Left ventricle myocardium inferior (tissue), 1 donor: ENCODE measurements around the gene FEZF1. TPM values are rescaled to one million over a fixed set of nuclear protein-coding genes. Genes with fewer than 3 reads are reported as not detected.

Source experiments
- DNase-seq: peaks from one replicate; pipeline ENCODE4 v3.0.0-alpha.2; 2020
- H3K27ac ChIP-seq: fragments of 200-600 bp; replicated peaks from 2 replicates; pipeline ENCODE4 v1.8.0; 2021
- H3K27me3 ChIP-seq: fragments of 200-600 bp; 2 replicates; pipeline ENCODE4 v1.8.0; 2021; ENCODE audit warnings: low read depth
- H3K36me3 ChIP-seq: fragments of 200-600 bp; 2 replicates; pipeline ENCODE4 v1.8.0; 2021
- H3K4me1 ChIP-seq: fragments of 200-600 bp; 2 replicates; pipeline ENCODE4 v1.8.0; 2021
- H3K4me3 ChIP-seq: fragments of 200-600 bp; 2 replicates; pipeline ENCODE4 v1.8.0; 2021; ENCODE audit warnings: mild to moderate bottlenecking, moderate library complexity
- H3K9me3 ChIP-seq: fragments of 200-600 bp; replicated peaks from 2 replicates; pipeline ENCODE4 v1.8.0; 2021
- CTCF ChIP-seq: fragments of 200-600 bp; IDR thresholded peaks from 2 replicates; pipeline ENCODE4 v1.8.0; 2021; ENCODE audit warnings: antibody characterized with exemption, mild to moderate bottlenecking, borderline replicate concordance
- intact Hi-C: fragments of 100-400 bp; cut with micrococcal nuclease; formaldehyde crosslinking; loops from one replicate; pipeline ENCODE4 v1.11.0; 2022
- total RNA-seq: library from RNA; stranded (reverse); fragmentation: NEBNext Ultra II Directional; extraction: Animal tissue kit (Norgen Biotek cat#: 25700); gene quantifications from one replicate; pipeline ENCODE4 v1.2.1, GENCODE V29; 2021
- donor health status: DM: no; HTN: yes; CAD: no; lungs with severe emphysema.

FEZF1 gene
- total RNA-seq, 1 donor from 2014 or later, result not detected

DNA sequence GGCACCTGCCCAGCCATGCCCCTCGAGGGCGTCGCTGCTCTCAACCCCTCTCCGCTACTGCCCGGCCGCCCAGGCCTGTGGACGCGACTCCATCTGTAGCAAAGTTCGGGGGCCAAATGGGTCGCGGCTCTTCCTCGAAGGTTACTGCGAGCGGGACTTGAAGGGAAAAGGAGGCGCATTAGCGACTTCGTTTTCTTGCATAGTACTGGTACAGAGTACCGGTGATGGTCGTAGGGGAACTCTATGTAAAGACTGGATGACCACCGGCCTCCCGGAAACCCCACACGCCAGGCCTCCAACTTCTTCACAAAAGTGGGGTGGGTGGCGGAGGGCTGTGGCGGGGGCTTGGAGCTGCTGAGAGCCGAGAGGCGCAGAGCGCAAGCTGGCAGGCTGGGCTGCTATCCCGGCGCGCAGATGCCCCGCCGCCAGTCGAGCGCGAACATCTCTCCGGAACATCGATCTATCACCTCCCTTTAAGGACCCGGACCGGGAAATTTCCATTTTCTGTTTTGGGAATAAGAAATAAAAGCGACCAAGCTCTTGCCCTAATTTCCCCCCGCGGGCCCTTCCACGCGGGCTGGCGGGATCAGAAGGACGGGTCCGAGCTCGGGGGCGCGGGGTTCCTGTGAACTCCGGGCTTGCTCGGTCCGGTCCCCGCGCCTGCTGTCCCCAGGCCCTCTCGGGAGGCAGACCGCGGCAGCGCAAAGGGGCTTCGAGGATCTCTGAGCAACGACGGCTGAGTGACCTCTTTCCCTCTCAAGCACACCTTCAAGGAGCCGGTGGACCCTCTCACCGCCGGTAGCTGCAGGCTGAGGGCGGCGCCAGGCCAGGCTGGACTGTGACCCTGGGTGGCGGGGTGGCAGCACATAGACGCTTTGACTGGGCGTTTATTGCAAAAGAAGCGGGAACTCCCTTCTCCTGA lies 12.2 kb upstream of the FEZF1 start:
- no peak for TF ChIP-seq CTCF
- peaks cover 3% of the 10 kb centered on the region for H3K36me3 ChIP-seq
- intact Hi-C loops, result no loop called here
- H3K4me3 ChIP-seq, result peak overlapping the region; percentile 33
- H3K9me3 ChIP-seq, result no peaks in the 10 kb centered on the region
- DNase-seq, result no peak
- H3K27me3 ChIP-seq, result peaks cover 60% of the 10 kb centered on the region
- peaks cover 20% of the 10 kb centered on the region for H3K4me1 ChIP-seq
- H3K27ac ChIP-seq, result no peak overlapping the region

- Histone ChIP-seq H3K36me3 (no peaks in the 10 kb centered on the region), H3K4me3 (peak overlapping the region; percentile 33), H3K4me1 (peaks cover 29% of the 10 kb centered on the region), H3K9me3 (no peaks in the 10 kb centered on the region), H3K27me3 (peaks cover 69% of the 10 kb centered on the region), H3K27ac (no peak overlapping the region)
- no peak for TF ChIP-seq CTCF
- no peak for DNase-seq
- intact Hi-C loops, result no loop called here
These were observed 11.2 kb upstream of the FEZF1 start for GRCh38 chr7:122315507-122316466.

DNA sequence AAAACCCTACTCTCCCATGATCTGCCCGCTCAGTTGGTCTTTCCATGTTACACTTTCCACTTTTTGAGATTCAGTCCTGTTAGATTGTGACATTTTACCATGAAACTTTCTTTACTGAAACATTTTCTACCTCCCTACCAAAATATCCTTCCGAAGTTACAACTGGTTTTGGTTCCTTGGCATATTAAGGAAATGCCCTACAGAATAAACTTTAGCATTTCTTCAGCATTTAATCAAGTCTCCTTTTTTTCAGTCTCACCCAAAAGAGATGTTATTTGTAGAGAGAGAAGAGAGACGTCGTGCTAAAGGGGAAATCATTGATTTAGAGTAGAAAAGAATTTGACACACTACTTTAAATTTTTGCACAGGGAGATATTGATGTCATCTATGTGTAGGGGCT lies 9.7 kb upstream of the FEZF1 start:
- peaks cover 42% of the 10 kb centered on the region for H3K4me1 ChIP-seq
- intact Hi-C loops, result no loop called here

GRCh38 chr7:122312789-122313188 lies 8.2 kb upstream of the FEZF1 start:
- Histone ChIP-seq H3K9me3 (no peaks in the 10 kb centered on the region), H3K36me3 (no peaks in the 10 kb centered on the region), H3K27ac (no peak overlapping the region), H3K4me1 (peaks cover 42% of the 10 kb centered on the region), H3K4me3 (no peak overlapping the region), H3K27me3 (peaks cover 99% of the 10 kb centered on the region)
- intact Hi-C loops, result no loop called here
- TF ChIP-seq CTCF, result no peak
- no peak for DNase-seq

More for the DNA sequence above, 9.7 kb upstream of the FEZF1 start:
- H3K36me3 ChIP-seq, result no peaks in the 10 kb centered on the region
- H3K9me3 ChIP-seq, result no peaks in the 10 kb centered on the region
- H3K4me3 ChIP-seq, result no peak overlapping the region
- no peak overlapping the region for H3K27ac ChIP-seq
- DNase-seq, result no peak
- no peak for TF ChIP-seq CTCF
- peaks cover 84% of the 10 kb centered on the region for H3K27me3 ChIP-seq

- no peak for DNase-seq
- intact Hi-C loops, result no loop called here
- H3K27me3 ChIP-seq, result peaks cover 100% of the 10 kb centered on the region
- H3K9me3 ChIP-seq, result no peaks in the 10 kb centered on the region
- no peak overlapping the region for H3K27ac ChIP-seq
- no peaks in the 10 kb centered on the region for H3K36me3 ChIP-seq
- peaks cover 43% of the 10 kb centered on the region for H3K4me1 ChIP-seq
- H3K4me3 ChIP-seq, result peak overlapping the region; percentile 39
- no peak for TF ChIP-seq CTCF
These were observed 7.3 kb upstream of the FEZF1 start for GRCh38 chr7:122311734-122312450.
